CD14-positive monocyte (primary cell): ENCODE results near the gene UPK1A. TPM values are rescaled to one million over a fixed set of nuclear protein-coding genes. Genes with fewer than 3 reads are reported as not detected.

Source experiments
- DNase-seq, 3 donors: peaks; one replicate each; pipeline ENCODE4 v3.0.0-alpha.2; 2011 to 2022
- H2AFZ ChIP-seq: 2 replicates; pipeline ENCODE4 v1.6.0; 2012; ENCODE audit warnings: mild to moderate bottlenecking, low read depth, low read length, inconsistent platforms; ENCODE audit not compliant: insufficient read depth, poor library complexity, severe bottlenecking
- H3K27ac ChIP-seq, 2 donors: 1 replicate in 1 of 2; 2 replicates in 1 of 2; pipeline ENCODE4 v1.5.1; 2012 to 2013; ENCODE audit warnings: low read length in 2 of 2, control low read depth in 1 of 2, inconsistent platforms in 1 of 2, low read depth in 1 of 2, mild to moderate bottlenecking in 1 of 2
- H3K27me3 ChIP-seq, 2 donors: one replicate each; pipeline versions ENCODE4 v1.6.0 to v1.6.1; 2011 to 2013; ENCODE audit warnings: low read length in 2 of 2; ENCODE audit not compliant: control insufficient read depth in 2 of 2, insufficient read depth in 2 of 2
- H3K36me3 ChIP-seq, 2 donors: replicated peaks in 1 of 2; 1 replicate in 1 of 2; 2 replicates in 1 of 2; pipeline versions ENCODE4 v1.5.1 to v1.6.1; 2012 to 2013; ENCODE audit warnings: low read length in 2 of 2, control low read depth in 1 of 2, inconsistent platforms in 1 of 2, mild to moderate bottlenecking in 1 of 2; ENCODE audit not compliant: insufficient read depth in 2 of 2, control insufficient read depth in 1 of 2
- H3K4me1 ChIP-seq, 2 donors: 1 replicate in 1 of 2; 2 replicates in 1 of 2; pipeline versions ENCODE4 v1.5.1 to v1.6.1; 2012 to 2013; ENCODE audit warnings: low read length in 2 of 2, control low read depth in 1 of 2, inconsistent platforms in 1 of 2, mild to moderate bottlenecking in 1 of 2, moderate library complexity in 1 of 2; ENCODE audit not compliant: insufficient read depth in 2 of 2, control insufficient read depth in 1 of 2
- H3K4me2 ChIP-seq: replicated peaks from 2 replicates; pipeline ENCODE3; 2012; ENCODE audit warnings: low read length, moderate library complexity, mild to moderate bottlenecking; ENCODE audit not compliant: poor library complexity, severe bottlenecking; ENCODE audit errors: extremely low read depth
- H3K4me3 ChIP-seq, 3 experiments: fragments of 200-600 bp in 1 of 3; sonication (generic) in 1 of 3; replicated peaks in 1 of 3; 1 replicate in 2 of 3; 2 replicates in 1 of 3; pipeline ENCODE4 v1.5.1; 2011 to 2013; ENCODE audit warnings: low read length in 3 of 3, mild to moderate bottlenecking in 3 of 3, control low read depth in 2 of 3, low read depth in 2 of 3, inconsistent platforms in 1 of 3, moderate library complexity in 1 of 3
- H3K79me2 ChIP-seq: 2 replicates; pipeline ENCODE4 v1.6.0; 2012; ENCODE audit warnings: mild to moderate bottlenecking, control low read depth, inconsistent platforms, low read length, moderate library complexity; ENCODE audit not compliant: insufficient read depth
- H3K9ac ChIP-seq: 2 replicates; pipeline ENCODE4 v1.6.0; 2017; ENCODE audit warnings: low read length, mild to moderate bottlenecking; ENCODE audit not compliant: insufficient read depth, poor library complexity, severe bottlenecking
- H3K9me3 ChIP-seq, 2 donors: replicated peaks in 1 of 2; 1 replicate in 1 of 2; 2 replicates in 1 of 2; pipeline versions ENCODE4 v1.5.1 to v1.6.1; 2012 to 2013; ENCODE audit warnings: low read length in 2 of 2, control low read depth in 1 of 2; ENCODE audit not compliant: control insufficient read depth in 1 of 2, insufficient read depth in 1 of 2
- H4K20me1 ChIP-seq: 2 replicates; pipeline ENCODE4 v1.6.0; 2012; ENCODE audit warnings: mild to moderate bottlenecking, low read length, control low read depth, moderate library complexity; ENCODE audit not compliant: insufficient read depth
- H3K27ac Mint-ChIP-seq, 7 donors: one replicate each; pipeline ENCODE4 v1.8.0; 2020; ENCODE audit warnings: mild to moderate bottlenecking in 7 of 7, mixed read lengths in 7 of 7, moderate library complexity in 6 of 7, inconsistent platforms in 2 of 7
- H3K27me3 Mint-ChIP-seq, 3 donors: one replicate each; pipeline ENCODE4 v1.8.0; 2021 to 2022; ENCODE audit warnings: low read depth in 3 of 3, mild to moderate bottlenecking in 3 of 3, mixed read lengths in 3 of 3, moderate library complexity in 3 of 3, inconsistent platforms in 1 of 3
- H3K36me3 Mint-ChIP-seq, 2 donors: one replicate each; pipeline ENCODE4 v1.8.0; 2020; ENCODE audit warnings: mixed read lengths in 2 of 2, inconsistent platforms in 1 of 2, mild to moderate bottlenecking in 1 of 2
- H3K4me1 Mint-ChIP-seq: one replicate; pipeline ENCODE4 v1.8.0; 2020; ENCODE audit warnings: mild to moderate bottlenecking, mixed read lengths
- H3K4me3 Mint-ChIP-seq, 2 donors: one replicate each; pipeline ENCODE4 v1.8.0; 2020; ENCODE audit warnings: mild to moderate bottlenecking in 2 of 2, mixed read lengths in 2 of 2, moderate library complexity in 1 of 2
- H3K9me3 Mint-ChIP-seq, 7 donors: one replicate each; pipeline ENCODE4 v1.8.0; 2020 to 2022; ENCODE audit warnings: mixed read lengths in 7 of 7, mild to moderate bottlenecking in 6 of 7, moderate library complexity in 6 of 7, inconsistent platforms in 2 of 7
- WGBS: methylation state at CpG from one replicate; pipeline ENCODE4 v1.1.5; 2013; ENCODE audit warnings: missing lambda C conversion rate; ENCODE audit not compliant: insufficient coverage; 5-methylcytosine and 5-hydroxymethylcytosine counted together
- intact Hi-C, 2 donors: fragments of 100-400 bp; cut with micrococcal nuclease; formaldehyde crosslinking; loops; one replicate each; pipeline versions ENCODE4 v1.15.0 to v1.15.1; 2023
- polyA plus RNA-seq, 3 donors: library from polyadenylated mRNA; depleted of rRNA in 1 of 3; unstranded in 2 of 3; stranded (reverse) in 1 of 3; fragments of 300-500 nt in 2 of 3; fragments of >200 nt in 1 of 3; fragmentation: Illumina TruSeq in 2 of 3; gene quantifications; 1 replicate in 2 of 3; 2 replicates in 1 of 3; pipeline ENCODE4 v1.2.3, GENCODE V29; 2012 to 2021
- TF ChIP-seq, protein P1 (sequence below): fragments of 200-600 bp; IDR thresholded peaks from one replicate; pipeline ENCODE4 v1.8.0; 2022; ENCODE audit warnings: antibody characterized with exemption, mild to moderate bottlenecking

Gene UPK1A
- polyA plus RNA-seq, 3 donors, result not detected

DNA sequence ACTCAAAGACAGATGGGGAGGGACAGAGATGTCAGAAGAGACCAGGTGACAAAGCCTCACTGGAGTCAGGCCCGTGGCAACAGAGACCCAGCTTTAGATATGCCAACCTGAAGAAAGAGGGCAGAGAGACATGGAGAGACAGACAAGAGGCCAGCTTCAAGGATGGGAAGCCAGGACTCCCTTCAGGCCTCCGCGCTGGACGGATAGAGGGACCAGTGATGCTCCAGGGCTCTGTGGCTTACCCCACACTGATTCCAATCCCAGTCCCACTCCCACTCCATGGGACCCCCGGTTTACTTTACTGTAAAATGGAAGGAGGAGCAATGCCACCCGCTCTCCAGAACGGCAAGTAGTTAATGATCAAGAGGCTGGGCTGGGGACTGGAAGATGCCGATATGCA lies 26.5 kb upstream of the UPK1A start:
- Histone ChIP-seq H3K36me3 (peaks cover 23 to 36% of the 10 kb centered on the region in 2 donors), H3K4me1 (peaks cover 29 to 33% of the 10 kb centered on the region in 2 donors), H3K9ac (no peak overlapping the region), H3K4me2 (no peak overlapping the region), H3K4me3 (no peak overlapping the region), H3K27ac (no peak overlapping the region), H4K20me1 (no peaks in the 10 kb centered on the region), H3K27me3 (peaks cover 0 to 2% of the 10 kb centered on the region in 2 donors), H3K9me3 (no peaks in the 10 kb centered on the region), H3K79me2 (no peaks in the 10 kb centered on the region), H2AFZ (no peak overlapping the region)
- 85% methylated on average over 2 of the region's 8 CpGs for WGBS
- intact Hi-C loops, result loop anchor here in 1 of 2 donors (10.0 kb wide), 1 partner anchor 105 kb away; the partner anchor contains the start of genes IGFLR1, LIN37, PSENEN and U2AF1L4
- TF ChIP-seq, protein P1, sequence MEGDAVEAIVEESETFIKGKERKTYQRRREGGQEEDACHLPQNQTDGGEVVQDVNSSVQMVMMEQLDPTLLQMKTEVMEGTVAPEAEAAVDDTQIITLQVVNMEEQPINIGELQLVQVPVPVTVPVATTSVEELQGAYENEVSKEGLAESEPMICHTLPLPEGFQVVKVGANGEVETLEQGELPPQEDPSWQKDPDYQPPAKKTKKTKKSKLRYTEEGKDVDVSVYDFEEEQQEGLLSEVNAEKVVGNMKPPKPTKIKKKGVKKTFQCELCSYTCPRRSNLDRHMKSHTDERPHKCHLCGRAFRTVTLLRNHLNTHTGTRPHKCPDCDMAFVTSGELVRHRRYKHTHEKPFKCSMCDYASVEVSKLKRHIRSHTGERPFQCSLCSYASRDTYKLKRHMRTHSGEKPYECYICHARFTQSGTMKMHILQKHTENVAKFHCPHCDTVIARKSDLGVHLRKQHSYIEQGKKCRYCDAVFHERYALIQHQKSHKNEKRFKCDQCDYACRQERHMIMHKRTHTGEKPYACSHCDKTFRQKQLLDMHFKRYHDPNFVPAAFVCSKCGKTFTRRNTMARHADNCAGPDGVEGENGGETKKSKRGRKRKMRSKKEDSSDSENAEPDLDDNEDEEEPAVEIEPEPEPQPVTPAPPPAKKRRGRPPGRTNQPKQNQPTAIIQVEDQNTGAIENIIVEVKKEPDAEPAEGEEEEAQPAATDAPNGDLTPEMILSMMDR, result no peak
- Mint-ChIP-seq H3K4me1 (peaks cover 16% of the 10 kb centered on the region), H3K36me3 (peaks cover 29 to 36% of the 10 kb centered on the region in 2 donors), H3K9me3 (no peaks in the 10 kb centered on the region), H3K27me3 (peaks cover 8 to 14% (median 13%) of the 10 kb centered on the region in 3 donors), H3K27ac (peak overlapping the region in 2 of 7 donors; percentile 34 to 59), H3K4me3 (no peak overlapping the region)
- no peak for DNase-seq

DNA sequence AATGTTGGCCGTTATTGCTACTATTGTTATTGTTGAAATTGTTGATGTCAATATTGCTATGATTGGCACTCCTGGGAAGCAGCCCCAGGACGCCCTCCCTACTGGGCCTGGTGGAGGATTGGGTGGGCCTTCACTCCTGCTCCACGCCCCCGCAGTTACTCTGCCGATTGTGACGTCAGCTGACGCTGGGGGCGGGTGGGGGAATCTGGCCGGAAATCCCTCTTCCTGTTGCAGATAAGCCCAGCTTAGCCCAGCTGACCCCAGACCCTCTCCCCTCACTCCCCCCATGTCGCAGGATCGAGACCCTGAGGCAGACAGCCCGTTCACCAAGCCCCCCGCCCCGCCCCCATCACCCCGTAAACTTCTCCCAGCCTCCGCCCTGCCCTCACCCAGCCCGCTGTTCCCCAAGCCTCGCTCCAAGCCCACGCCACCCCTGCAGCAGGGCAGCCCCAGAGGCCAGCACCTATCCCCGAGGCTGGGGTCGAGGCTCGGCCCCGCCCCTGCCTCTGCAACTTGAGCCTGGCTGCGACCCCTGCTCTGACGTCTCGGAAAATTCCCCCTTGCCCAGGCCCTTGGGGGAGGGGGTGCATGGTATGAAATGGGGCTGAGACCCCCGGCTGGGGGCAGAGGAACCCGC lies 24.7 kb upstream of the UPK1A start, which contains the start of gene ETV2:
ETV2 (plus strand) TSS at position 231 of the 637 bp plus-strand sequence. CDS start 716 bp downstream, outside the sequence.
- intact Hi-C loops, result loop anchor here in 1 of 2 donors (10.0 kb wide), 1 partner anchor 103 kb away; the partner anchor contains the start of genes IGFLR1, LIN37, PSENEN and U2AF1L4
- H3K36me3 Mint-ChIP-seq, result peaks cover 13 to 18% of the 10 kb centered on the region in 2 donors

More for the DNA sequence above, 24.7 kb upstream of the UPK1A start, which contains the start of gene ETV2:
- Histone ChIP-seq H3K9me3 (no peaks in the 10 kb centered on the region), H3K9ac (no peak within 1 kb of the TSS), H3K4me3 (no peak within 1 kb of the TSS), H3K4me1 (peaks cover 37 to 42% of the 10 kb centered on the region in 2 donors), H2AFZ (peak within 1 kb of the TSS; percentile 46), H3K4me2 (peak within 1 kb of the TSS; percentile 5), H3K27me3 (peaks cover 0 to 2% of the 10 kb centered on the region in 2 donors), H3K36me3 (peaks cover 14 to 18% of the 10 kb centered on the region in 2 donors), H3K27ac (no peak within 1 kb of the TSS), H4K20me1 (no peaks in the 10 kb centered on the region), H3K79me2 (no peaks in the 10 kb centered on the region)
- 25% methylated on average over 16 of the region's 28 CpGs for WGBS
- peaks cover 25% of the 10 kb centered on the region for H3K4me1 Mint-ChIP-seq
- H3K9me3 Mint-ChIP-seq, result no peaks in the 10 kb centered on the region
- DNase-seq, result no peak
- peak within 1 kb of the TSS in 1 of 2 donors; percentile 64 for H3K4me3 Mint-ChIP-seq
- H3K27ac Mint-ChIP-seq, result no peak within 1 kb of the TSS
- TF ChIP-seq, protein P1, result no peak
- peaks cover 8 to 16% (median 13%) of the 10 kb centered on the region in 3 donors for H3K27me3 Mint-ChIP-seq
